Measurements from ENCODE around the gene FAM131C. TPM values are rescaled to one million over a fixed set of nuclear protein-coding genes. Genes with fewer than 3 reads are reported as not detected.

Gene FAM131C
- total and polyA plus RNA-seq, 5 donors, result 2.6 to 11.5 (median 4.5) TPM

DNA sequence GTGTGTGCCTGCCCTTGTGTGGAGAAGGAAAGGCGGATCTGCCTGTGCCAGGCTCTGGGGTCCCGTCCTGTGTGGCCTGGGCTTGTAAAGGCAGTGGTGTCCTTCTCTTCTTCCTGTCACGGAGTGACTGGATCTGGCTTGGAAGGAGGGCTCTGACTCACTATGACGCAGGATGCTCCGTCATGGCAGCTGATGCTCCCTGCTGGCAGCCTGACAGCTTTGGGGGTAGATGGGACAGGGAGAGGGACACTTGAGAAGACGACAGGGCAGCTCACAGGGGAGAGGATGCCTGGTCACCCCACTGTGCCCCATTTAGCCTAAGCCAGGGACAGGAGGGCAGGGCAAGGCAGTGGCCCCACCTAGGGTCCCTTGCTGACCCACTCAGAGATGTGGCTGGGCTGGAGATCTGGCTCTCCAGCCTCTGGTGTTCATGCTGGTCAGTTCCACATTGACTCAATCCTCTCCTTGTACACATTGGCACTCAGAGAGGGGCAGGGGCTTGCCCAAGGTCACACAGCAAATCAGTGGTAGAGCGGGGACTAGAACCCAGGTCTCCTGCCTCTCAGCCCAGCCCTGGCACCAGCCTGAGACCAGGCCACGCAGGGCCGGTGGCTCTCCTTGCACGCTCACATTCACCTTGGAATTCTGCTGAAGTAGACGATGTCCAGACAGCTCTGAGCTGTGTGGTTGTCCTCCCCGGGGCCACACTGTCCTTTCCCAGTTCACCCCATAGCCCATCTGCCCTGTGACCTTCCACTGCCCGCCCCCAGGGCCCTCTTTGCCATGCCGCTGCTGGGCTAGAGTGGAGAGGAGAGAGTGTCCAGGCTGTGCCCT, 2.8 kb upstream of the FAM131C start:
- no peaks in the 10 kb centered on the region for H3K27me3 ChIP-seq (ENCODE audit: control insufficient read depth, insufficient read depth)
- no peak overlapping the region for H3K4me3 ChIP-seq (ENCODE audit: low read length)
- intact Hi-C loops (cut with DNase I), result loop anchor here in 3 of 4 donors (5.0 to 10.0 kb wide), 3 partner anchors 279 to 289 kb away; partner anchors contain the start of genes FBXO42 (in 1 of the 3) and SZRD1 (in 1 of the 3)
- ATAC-seq, result peak; percentile 2 to 50
- H3K9me3 ChIP-seq (ENCODE audit: control insufficient read depth, low read length), result no peaks in the 10 kb centered on the region
- peaks cover 8% of the 10 kb centered on the region for H3K4me1 ChIP-seq (ENCODE audit: control insufficient read depth, insufficient read depth, low read length)
- 72% methylated on average over 14 of the region's 14 CpGs for WGBS
- peak overlapping the region; percentile 78 for H3K27ac ChIP-seq (ENCODE audit: low read length)
- peak; percentile 68 to 80 (median 76) for DNase-seq

DNA sequence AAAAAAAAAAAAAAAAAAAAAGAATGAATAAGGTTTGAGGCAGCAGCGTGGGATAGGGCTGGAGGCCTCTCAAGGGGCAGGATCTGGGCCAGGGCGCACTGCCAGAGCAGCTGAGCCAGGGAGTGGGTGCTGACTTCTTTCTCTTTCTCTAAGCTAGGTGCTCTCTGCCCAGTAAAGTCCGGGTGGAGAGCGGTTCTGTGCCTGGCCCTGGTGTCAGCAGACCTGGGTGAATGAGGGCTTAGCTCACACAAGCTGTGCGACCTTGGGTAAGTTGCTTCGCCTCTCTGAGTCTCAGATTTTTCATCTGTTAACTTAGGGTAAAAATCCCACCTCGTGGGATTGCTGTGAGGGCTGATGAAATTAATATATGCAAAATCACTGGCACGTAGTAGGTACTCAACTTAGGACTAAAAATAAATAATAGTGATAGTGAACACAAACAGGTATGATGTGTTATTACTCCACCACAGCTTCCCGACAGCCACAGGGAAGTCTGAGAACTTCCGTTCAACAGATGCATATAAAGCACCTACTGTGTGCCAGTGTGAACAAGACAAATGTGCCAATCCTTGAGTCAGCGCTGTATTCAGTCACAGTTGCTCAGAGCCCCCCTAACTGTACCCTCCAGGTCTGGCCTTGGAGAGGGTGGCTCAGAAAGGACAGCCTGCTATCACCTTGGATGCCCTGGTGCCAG, 2.0 kb upstream of the FAM131C start:
- Histone ChIP-seq H3K27me3 (ENCODE audit: control insufficient read depth, insufficient read depth) (no peaks in the 10 kb centered on the region), H3K4me3 (ENCODE audit: low read length) (no peak overlapping the region), H3K27ac (ENCODE audit: low read length) (peak overlapping the region; percentile 60), H3K9me3 (ENCODE audit: control insufficient read depth, low read length) (no peaks in the 10 kb centered on the region), H3K4me1 (ENCODE audit: control insufficient read depth, insufficient read depth, low read length) (peaks cover 8% of the 10 kb centered on the region)
- 68% methylated on average over 11 of the region's 11 CpGs for WGBS
- ATAC-seq (peak; percentile 23 to 28), DNase-seq (peak; percentile 67 to 86 (median 84))
- intact Hi-C loops (cut with DNase I), result loop anchor here in 3 of 4 donors (5.0 to 10.0 kb wide), 3 partner anchors 279 to 289 kb away; partner anchors contain the start of genes FBXO42 (in 1 of the 3) and SZRD1 (in 1 of the 3)

DNA sequence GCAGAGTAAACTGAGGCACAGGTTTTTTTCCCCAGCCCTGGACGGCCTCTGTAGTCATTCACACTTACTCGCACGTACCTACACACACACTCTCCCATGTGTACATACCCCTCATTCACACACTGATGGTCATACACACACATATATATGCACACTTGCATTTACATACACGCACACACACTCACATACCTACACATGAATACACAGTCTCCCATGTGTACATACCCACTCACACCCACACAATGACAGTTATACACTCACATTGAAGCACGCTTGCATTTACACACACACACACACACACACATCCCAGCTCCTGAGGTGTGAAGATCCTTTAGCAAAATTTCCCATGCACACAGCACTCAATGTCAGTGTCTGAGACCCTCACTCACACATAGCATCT, 766 bp upstream of the FAM131C start:
- H3K4me1 ChIP-seq (ENCODE audit: control insufficient read depth, insufficient read depth, low read length), result peaks cover 8% of the 10 kb centered on the region
- H3K4me3 ChIP-seq (ENCODE audit: low read length), result no peak overlapping the region
- intact Hi-C loops (cut with DNase I), result loop anchor here in 2 of 4 donors (10.0 kb wide), 2 partner anchors 281 to 291 kb away; partner anchors contain the start of genes FBXO42 (in 1 of the 2) and SZRD1 (in 1 of the 2)
- no peak overlapping the region for H3K27ac ChIP-seq (ENCODE audit: low read length)
- no peaks in the 10 kb centered on the region for H3K27me3 ChIP-seq (ENCODE audit: control insufficient read depth, insufficient read depth)
- WGBS, result 85% methylated on average over 5 of the region's 5 CpGs
- no peaks in the 10 kb centered on the region for H3K9me3 ChIP-seq (ENCODE audit: control insufficient read depth, low read length)
- DNase-seq, result no peak
- no peak for ATAC-seq

- intact Hi-C loops (cut with DNase I), result loop anchor here in 2 of 4 donors (10.0 kb wide), 2 partner anchors 282 to 292 kb away; partner anchors contain the start of genes FBXO42 (in 1 of the 2) and SZRD1 (in 1 of the 2)
- Histone ChIP-seq H3K9me3 (ENCODE audit: control insufficient read depth, low read length) (no peaks in the 10 kb centered on the region), H3K27me3 (ENCODE audit: control insufficient read depth, insufficient read depth) (no peaks in the 10 kb centered on the region), H3K27ac (ENCODE audit: low read length) (no peak overlapping the region), H3K4me3 (ENCODE audit: low read length) (peak overlapping the region; percentile 51), H3K4me1 (ENCODE audit: control insufficient read depth, insufficient read depth, low read length) (peaks cover 9% of the 10 kb centered on the region)
- WGBS, result 7% methylated on average over 49 of the region's 49 CpGs
- no peak for ATAC-seq
- DNase-seq, result peak in 1 of 3 donors; percentile 68
Measured at GRCh38 chr1:16072616-16073484, 601 bp downstream of the FAM131C start.

- 70% methylated on average over 5 of the region's 5 CpGs for WGBS
- intact Hi-C loops (cut with DNase I), result loop anchor here in 2 of 4 donors (10.0 kb wide), 2 partner anchors 283 to 293 kb away; partner anchors contain the start of genes FBXO42 (in 1 of the 2) and SZRD1 (in 1 of the 2)
Measured at GRCh38 chr1:16072095-16072494, 1.4 kb downstream of the FAM131C start.

GRCh38 chr1:16071614-16072013, 1.8 kb downstream of the FAM131C start:
- DNase-seq (no peak), ATAC-seq (no peak)
- H3K9me3 ChIP-seq (ENCODE audit: control insufficient read depth, low read length), result no peaks in the 10 kb centered on the region
- intact Hi-C loops (cut with DNase I), result loop anchor here in 2 of 4 donors (10.0 kb wide), 2 partner anchors 283 to 293 kb away; partner anchors contain the start of genes FBXO42 (in 1 of the 2) and SZRD1 (in 1 of the 2)
- no peak overlapping the region for H3K27ac ChIP-seq (ENCODE audit: low read length)
- peaks cover 11% of the 10 kb centered on the region for H3K4me1 ChIP-seq (ENCODE audit: control insufficient read depth, insufficient read depth, low read length)
- WGBS, result 95% methylated on average over 6 of the region's 6 CpGs
- no peak overlapping the region for H3K4me3 ChIP-seq (ENCODE audit: low read length)
- no peaks in the 10 kb centered on the region for H3K27me3 ChIP-seq (ENCODE audit: control insufficient read depth, insufficient read depth)

More at GRCh38 chr1:16072095-16072494, 1.4 kb downstream of the FAM131C start:
- ATAC-seq (no peak), DNase-seq (no peak)
- Histone ChIP-seq H3K27ac (ENCODE audit: low read length) (no peak overlapping the region), H3K27me3 (ENCODE audit: control insufficient read depth, insufficient read depth) (no peaks in the 10 kb centered on the region), H3K4me3 (ENCODE audit: low read length) (no peak overlapping the region), H3K9me3 (ENCODE audit: control insufficient read depth, low read length) (no peaks in the 10 kb centered on the region), H3K4me1 (ENCODE audit: control insufficient read depth, insufficient read depth, low read length) (peaks cover 11% of the 10 kb centered on the region)

- intact Hi-C loops (cut with DNase I), result loop anchor here in 2 of 4 donors (10.0 kb wide), 2 partner anchors 284 to 294 kb away; partner anchors contain the start of genes FBXO42 (in 1 of the 2) and SZRD1 (in 1 of the 2)
- H3K27me3 ChIP-seq (ENCODE audit: control insufficient read depth, insufficient read depth), result no peaks in the 10 kb centered on the region
- peaks cover 7% of the 10 kb centered on the region for H3K4me1 ChIP-seq (ENCODE audit: control insufficient read depth, insufficient read depth, low read length)
- DNase-seq (no peak), ATAC-seq (no peak)
- H3K27ac ChIP-seq (ENCODE audit: low read length), result no peak overlapping the region
- WGBS, result 92% methylated on average over 9 of the region's 9 CpGs
- no peaks in the 10 kb centered on the region for H3K9me3 ChIP-seq (ENCODE audit: control insufficient read depth, low read length)
- no peak overlapping the region for H3K4me3 ChIP-seq (ENCODE audit: low read length)
Measured at GRCh38 chr1:16070640-16071355, 2.7 kb downstream of the FAM131C start.

DNA sequence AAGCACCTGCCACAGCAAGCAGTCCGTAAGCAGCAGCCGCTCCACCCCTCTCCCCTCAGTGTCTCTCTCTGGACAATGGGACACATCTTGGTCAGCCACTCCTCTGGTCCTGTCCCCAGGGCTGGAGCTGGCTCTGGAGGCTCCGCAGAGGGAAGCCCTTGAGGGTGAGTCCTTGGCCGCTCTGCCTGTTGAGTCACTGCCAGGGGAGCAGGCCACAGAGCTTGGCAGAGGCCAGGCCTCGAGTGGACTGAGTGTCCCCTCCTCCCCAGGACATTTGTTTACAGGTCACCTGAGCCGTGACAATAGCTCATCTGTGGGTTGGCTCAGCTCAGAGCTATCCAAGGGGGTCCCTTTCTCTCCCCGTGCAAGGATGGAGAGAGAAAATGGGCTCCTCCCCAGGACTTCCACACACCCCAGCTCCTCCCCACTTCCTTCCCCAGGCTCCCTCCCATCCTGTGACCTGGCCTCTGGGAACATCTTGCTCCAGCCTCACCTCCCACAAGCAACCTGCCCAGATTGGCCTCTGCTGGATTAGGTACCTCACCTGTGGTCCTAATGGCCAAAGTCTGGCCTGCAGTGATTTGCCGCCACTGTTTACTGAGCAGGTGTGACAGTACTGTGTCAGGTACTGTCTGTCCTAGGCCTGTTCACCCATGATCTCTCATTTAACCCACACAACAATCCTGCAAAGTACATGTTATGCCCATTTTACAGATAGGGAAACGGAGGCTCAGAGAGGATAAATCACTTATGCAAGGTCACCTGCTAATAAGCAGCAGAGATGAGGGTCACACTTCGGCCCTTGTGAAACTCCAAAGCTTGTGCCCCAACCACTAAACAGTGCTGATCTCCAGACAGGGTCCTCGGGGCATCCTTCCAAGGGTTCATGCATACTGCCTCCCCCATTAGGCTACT, 4.8 kb downstream of the FAM131C start:
- H3K27ac ChIP-seq (ENCODE audit: low read length), result peak overlapping the region; percentile 43
- intact Hi-C loops (cut with DNase I), result no loop called here
- peaks cover 10% of the 10 kb centered on the region for H3K4me1 ChIP-seq (ENCODE audit: control insufficient read depth, insufficient read depth, low read length)
- H3K27me3 ChIP-seq (ENCODE audit: control insufficient read depth, insufficient read depth), result no peaks in the 10 kb centered on the region
- DNase-seq, result peak; percentile 52 to 79 (median 78)
- ATAC-seq, result peak; percentile 65 to 68
- H3K4me3 ChIP-seq (ENCODE audit: low read length), result no peak overlapping the region
- WGBS, result 55% methylated on average over 11 of the region's 11 CpGs
- no peaks in the 10 kb centered on the region for H3K9me3 ChIP-seq (ENCODE audit: control insufficient read depth, low read length)

- ATAC-seq, result no peak
- no peaks in the 10 kb centered on the region for H3K9me3 ChIP-seq (ENCODE audit: control insufficient read depth, low read length)
- no peak overlapping the region for H3K27ac ChIP-seq (ENCODE audit: low read length)
- intact Hi-C loops (cut with DNase I), result no loop called here
- H3K4me3 ChIP-seq (ENCODE audit: low read length), result no peak overlapping the region
- peaks cover 10% of the 10 kb centered on the region for H3K4me1 ChIP-seq (ENCODE audit: control insufficient read depth, insufficient read depth, low read length)
- no peaks in the 10 kb centered on the region for H3K27me3 ChIP-seq (ENCODE audit: control insufficient read depth, insufficient read depth)
- WGBS, result 75% methylated on average over 13 of the region's 13 CpGs
- no peak for DNase-seq
Measured at GRCh38 chr1:16067933-16068332, 5.5 kb downstream of the FAM131C start.
